Prostate gland (tissue), 2 donors: ENCODE data around the gene FBRSL1.

Experiments
- POLR2AphosphoS5 ChIP-seq: sonication (generic); formaldehyde crosslinking; IDR thresholded peaks from one replicate; pipeline ENCODE4 v1.6.1; 2017; ENCODE audit warnings: antibody characterized with exemption
- TF ChIP-seq, protein P1 (sequence below), 4 experiments: fragments of 200-600 bp in 2 of 4; fragments of 450-650 bp in 2 of 4; sonication (generic) in 2 of 4; IDR thresholded peaks; 1 replicate in 3 of 4; 2 replicates in 1 of 4; pipeline ENCODE4 v1.5.1; 2016 to 2019; ENCODE audit warnings: antibody characterized with exemption in 4 of 4, mild to moderate bottlenecking in 2 of 4, moderate library complexity in 2 of 4

GRCh38 chr12:132492522-132492921 lies 2.6 kb downstream of the FBRSL1 start:
- TF ChIP-seq POLR2AphosphoS5 = no peak
- TF ChIP-seq, protein P1, sequence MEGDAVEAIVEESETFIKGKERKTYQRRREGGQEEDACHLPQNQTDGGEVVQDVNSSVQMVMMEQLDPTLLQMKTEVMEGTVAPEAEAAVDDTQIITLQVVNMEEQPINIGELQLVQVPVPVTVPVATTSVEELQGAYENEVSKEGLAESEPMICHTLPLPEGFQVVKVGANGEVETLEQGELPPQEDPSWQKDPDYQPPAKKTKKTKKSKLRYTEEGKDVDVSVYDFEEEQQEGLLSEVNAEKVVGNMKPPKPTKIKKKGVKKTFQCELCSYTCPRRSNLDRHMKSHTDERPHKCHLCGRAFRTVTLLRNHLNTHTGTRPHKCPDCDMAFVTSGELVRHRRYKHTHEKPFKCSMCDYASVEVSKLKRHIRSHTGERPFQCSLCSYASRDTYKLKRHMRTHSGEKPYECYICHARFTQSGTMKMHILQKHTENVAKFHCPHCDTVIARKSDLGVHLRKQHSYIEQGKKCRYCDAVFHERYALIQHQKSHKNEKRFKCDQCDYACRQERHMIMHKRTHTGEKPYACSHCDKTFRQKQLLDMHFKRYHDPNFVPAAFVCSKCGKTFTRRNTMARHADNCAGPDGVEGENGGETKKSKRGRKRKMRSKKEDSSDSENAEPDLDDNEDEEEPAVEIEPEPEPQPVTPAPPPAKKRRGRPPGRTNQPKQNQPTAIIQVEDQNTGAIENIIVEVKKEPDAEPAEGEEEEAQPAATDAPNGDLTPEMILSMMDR (IDR thresholded peaks at IDR 0.05) = no peak
